HG02840 (cell line): Measurements from ENCODE around the gene STT3A.

ENCODE experiments used
- ATAC-seq: cut with Tn5 transposase; IDR thresholded peaks from one replicate; pipeline ENCODE4 v1.9.1; 2021; ENCODE audit warnings: mild to moderate bottlenecking, moderate library complexity, moderate number of reproducible peaks; ENCODE audit not compliant: unreplicated experiment, low FRiP score

The STT3A gene

GRCh38 chr11:125645871-125646270 lies 53.2 kb downstream of the STT3A start:
- no peak for ATAC-seq

- no peak for ATAC-seq
Observed at GRCh38 chr11:125649465-125650166, 57.0 kb downstream of the STT3A start.

- ATAC-seq = no peak
Observed at GRCh38 chr11:125662689-125663088, 70.0 kb downstream of the STT3A start.

- ATAC-seq = no peak
Observed at GRCh38 chr11:125663910-125664309, 71.3 kb downstream of the STT3A start.

DNA sequence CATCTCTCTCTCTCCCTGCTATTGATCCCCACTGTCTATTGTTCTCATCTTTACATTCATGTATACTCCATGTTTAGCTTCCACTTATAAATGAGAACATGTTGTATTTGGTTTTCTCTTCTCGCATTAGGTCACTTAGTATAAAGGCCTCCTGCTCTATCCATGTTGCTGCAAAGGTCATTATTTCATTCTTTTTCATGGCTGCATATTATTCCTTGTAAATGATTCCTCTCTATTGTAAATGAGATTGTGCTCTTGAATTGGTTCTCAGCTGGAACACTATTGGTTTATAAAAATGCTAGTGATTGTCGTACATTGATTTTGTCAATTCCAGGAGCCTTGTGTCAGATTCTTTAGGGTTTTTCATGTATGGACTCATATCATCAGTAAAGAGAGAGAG lies 74.5 kb downstream of the STT3A start:
- no peak for ATAC-seq

- ATAC-seq = no peak
Observed at GRCh38 chr11:125670172-125670571, 77.5 kb downstream of the STT3A start.

DNA sequence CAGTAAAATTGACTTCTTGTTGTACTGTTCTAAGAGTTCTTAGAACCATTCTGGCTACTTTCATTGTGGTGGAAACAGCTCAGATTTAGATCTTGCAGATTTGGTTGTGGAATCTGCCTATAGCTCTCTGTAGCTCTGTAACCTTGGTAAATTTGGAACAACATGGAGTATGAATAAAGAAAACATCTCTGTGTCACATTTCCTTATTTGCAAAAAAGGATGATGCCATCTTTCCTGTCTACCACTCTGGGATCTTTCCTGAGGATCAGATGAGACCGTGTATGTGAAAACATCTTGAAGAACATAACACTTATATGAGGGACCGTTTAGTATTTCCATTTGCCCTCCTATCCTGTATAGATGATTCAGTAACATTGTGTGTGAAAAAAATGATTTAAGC lies 78.9 kb downstream of the STT3A start:
- ATAC-seq = no peak
